Astrocyte (in vitro differentiated cells and primary cell): ENCODE data around the gene FGF1.

Source experiments
- CTCF ChIP-seq: IDR thresholded peaks from 2 replicates; pipeline ENCODE4 v1.5.1; 2011; ENCODE audit warnings: low read depth, mild to moderate bottlenecking, inconsistent platforms, low read length, moderate library complexity; ENCODE audit not compliant: insufficient read depth
- EZH2 ChIP-seq: IDR thresholded peaks from 2 replicates; pipeline ENCODE4 v1.6.1; 2012; ENCODE audit warnings: mild to moderate bottlenecking, low read length, inconsistent platforms; ENCODE audit not compliant: insufficient read depth

DNA sequence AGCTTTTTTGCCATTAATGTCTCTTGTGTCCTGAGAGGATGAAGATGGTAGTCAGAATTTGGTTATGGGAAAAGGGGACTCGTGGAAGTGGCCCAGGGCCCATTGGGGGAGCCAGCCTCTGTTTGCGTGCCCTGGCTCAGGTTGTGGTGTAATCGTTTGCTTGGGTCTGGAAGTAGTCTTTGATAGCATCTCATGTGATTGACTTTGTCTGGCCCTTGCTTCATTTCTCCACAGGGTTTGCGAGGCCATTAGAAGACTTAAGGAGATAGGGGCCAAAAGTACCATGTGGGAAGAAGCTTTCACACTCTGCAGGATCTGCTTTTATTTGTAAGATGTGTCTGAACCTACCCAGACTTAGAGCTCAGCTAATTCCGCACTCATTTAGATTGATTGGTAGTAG is 114.5 kb downstream of the FGF1 start:
- TF ChIP-seq CTCF (no peak), EZH2 (no peak)
